Middle frontal gyrus (tissue), 1 donor: Measurements from ENCODE around the gene RASGRP3.

Source experiments
- DNase-seq: peaks from one replicate; pipeline ENCODE4 v3.0.0-alpha.2; 2015; ENCODE audit warnings: low spot score; ENCODE audit errors: extremely low spot score

The RASGRP3 gene

DNA sequence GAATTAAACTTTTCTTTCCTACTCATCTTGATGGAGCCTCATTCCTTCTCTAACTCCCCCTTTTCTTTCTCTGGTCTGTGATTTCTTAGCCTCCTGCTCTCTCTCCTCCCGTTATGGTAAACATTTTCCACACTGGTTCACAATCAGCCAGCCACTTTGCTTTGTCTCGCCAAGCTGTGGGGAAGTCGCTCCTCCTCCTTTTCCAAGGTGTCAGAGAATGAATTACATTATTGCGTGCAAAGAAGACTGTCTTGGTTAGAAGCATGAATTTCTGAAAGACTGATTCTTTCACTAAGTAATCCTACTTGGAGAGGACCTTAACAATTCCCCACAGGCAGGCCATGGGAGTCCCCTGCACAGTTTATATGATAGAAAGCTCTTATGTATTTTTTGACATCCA, 46.1 kb downstream of the RASGRP3 start:
- DNase-seq: no peak

DNA sequence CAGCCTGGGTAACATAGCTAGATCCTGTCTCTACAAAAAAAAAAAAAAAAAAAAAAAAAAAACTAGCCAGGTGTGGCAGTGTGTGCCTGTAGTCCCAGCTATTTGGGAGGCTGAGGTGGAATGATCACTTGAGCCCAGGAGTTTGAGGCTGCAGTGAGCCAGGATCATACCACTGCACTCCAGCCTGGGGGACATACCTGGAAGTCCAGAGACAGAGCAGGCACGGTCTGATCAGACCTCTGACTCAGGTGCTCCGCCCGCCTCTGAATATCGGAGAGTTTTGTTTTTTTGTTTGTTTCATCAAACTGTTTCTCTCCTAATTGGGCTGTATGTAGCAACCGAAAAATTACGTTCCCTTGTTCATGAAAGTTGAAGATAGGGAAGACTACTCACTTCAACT, 49.2 kb downstream of the RASGRP3 start:
- no peak for DNase-seq

DNA sequence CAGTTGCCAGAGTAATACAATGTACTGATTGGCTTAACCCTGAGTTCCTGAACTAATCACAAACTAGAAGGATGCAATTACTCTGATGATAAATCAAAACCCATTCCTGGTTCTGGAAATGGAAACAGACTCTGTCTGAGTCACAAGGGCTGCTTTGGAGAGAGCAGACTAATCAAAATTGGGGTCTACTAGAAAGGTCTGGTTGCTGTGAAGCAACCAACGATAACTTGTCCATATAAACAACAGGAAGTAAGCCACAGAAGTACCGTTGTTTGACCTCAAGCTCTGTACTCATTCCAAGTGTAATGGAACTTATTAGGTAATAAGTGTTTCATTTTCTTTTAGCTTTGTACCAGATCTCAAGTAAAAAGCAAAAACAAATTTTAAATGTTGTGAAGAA, 49.7 kb downstream of the RASGRP3 start:
- no peak for DNase-seq

DNA sequence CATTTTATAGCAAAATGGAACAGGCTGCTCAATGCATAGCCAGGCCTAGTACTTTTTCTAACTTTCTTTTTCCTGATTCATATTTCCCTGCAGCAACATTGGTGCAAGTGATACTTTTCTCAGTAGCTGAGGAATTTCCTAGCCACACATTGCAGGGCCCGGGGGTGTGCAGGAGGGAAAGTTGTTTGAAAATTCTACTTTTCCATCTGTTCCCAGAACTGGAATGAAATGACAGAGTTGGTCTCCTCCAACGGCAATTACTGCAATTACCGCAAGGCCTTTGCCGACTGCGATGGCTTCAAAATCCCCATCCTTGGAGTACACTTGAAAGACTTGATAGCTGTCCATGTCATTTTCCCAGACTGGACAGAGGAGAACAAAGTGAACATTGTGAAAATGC, 50.5 kb downstream of the RASGRP3 start:
- no peak for DNase-seq

GRCh38 chr2:33528441-33528950, 52.0 kb downstream of the RASGRP3 start:
- no peak for DNase-seq

GRCh38 chr2:33529771-33530481, 53.5 kb downstream of the RASGRP3 start:
- no peak for DNase-seq

DNA sequence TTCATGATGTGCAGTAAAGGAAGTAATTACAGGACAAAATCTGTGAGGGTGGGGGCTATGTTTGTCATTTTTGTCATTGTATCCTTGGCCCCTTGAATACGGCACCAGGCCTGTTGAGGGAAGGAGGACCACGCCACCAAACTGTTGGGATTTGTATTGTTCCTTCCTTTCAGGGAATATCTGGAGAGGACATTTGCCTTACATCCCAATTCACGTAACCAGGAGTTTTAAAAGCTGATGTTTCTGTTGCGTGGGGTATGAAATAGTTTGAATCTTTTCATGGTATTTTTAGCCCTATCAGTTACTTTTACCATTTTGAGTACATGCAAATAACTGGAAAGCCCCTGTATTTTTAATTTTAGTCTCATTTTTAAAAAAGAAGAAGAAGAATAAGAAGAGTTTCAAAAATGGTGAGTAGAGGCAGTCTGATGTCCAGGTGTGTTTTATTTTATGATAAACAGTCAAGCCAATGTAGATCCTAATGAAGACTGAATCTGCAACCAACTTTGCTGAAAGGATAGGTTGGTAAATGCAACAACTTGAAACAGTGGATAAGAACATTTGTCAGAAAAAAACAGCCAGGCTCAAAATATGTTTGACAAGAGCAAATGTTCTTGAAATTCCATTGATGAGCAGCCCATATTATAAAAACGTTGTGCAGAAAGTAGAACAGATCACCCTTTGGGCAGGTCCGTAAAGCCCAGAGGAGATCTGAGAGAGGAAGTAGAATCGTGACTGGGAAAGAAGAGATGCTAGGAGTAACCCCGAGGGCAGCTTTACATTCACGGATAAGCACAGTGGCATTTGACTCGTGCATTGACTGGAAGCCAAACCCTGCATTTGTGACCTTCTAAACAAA, 54.5 kb downstream of the RASGRP3 start:
- no peak for DNase-seq

DNA sequence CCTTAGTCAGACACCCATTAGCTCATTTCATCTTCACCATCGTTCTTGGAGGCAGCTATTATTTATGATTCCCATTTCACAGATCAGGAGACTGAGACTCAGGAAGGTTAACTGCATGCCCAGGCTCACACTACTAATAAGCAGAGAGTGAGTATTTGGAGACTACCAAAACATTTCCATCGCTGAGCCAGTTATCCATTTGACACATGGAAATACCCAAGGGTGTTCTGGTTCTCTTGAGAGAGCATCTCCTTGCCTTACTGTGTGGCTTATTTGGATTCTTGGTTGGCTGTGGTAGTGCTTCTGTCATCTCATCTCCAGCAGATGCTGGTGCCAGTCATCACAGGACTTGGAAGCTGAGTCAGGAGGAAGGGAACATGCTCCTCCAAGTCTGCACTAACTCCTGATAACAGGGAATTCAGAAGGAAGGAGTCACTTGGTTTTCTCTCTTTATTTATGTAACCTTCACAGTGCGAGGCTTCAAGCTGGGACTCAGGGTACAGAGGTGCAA, 55.2 kb downstream of the RASGRP3 start:
- no peak for DNase-seq

- no peak for DNase-seq
Measured at GRCh38 chr2:33532146-33532545, 55.7 kb downstream of the RASGRP3 start.

DNA sequence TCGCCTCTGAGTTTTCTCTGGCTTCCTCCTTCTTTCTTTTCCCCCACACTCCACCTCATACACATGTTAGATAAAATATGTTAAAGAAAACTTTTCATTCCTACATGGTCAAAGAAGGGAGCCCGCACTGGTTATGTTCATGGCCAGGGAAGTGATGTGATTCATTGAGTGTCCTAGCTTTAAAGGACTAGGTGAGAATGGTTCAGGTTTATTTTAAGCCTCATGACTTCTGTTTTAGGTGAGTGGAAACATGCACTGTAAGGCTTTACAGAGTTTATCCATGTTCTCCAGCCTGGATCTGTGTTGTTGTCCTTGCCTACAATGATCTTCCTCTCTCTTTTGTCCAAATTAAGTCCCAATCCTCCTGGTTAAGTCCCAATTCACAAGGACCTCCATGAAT, 56.5 kb downstream of the RASGRP3 start:
- no peak for DNase-seq

- no peak for DNase-seq
Measured at GRCh38 chr2:33535421-33535820, 59.0 kb downstream of the RASGRP3 start.

- DNase-seq: no peak
Measured at GRCh38 chr2:33541243-33541642, 64.8 kb downstream of the RASGRP3 start.

DNA sequence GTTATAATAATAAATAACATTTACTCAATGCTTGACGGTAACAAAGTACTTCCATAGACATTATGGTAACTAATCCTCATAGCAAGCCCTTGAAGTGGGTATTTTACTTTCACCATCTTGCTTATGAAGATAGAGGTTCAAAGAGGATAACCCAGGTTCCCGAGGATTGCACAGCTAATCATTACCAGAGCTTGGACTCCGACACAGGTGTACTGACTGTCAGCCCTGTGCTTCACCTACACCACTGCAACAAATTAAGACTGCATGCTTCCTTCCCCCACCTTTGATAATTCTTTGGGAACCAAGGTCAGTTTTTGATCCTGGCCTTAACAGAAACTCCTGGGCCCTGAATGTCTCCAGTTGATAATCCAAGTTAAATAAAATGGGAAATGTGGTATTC, 73.8 kb downstream of the RASGRP3 start:
- no peak for DNase-seq

- DNase-seq: no peak
Measured at GRCh38 chr2:33552758-33553461, 76.5 kb downstream of the RASGRP3 start.

DNA sequence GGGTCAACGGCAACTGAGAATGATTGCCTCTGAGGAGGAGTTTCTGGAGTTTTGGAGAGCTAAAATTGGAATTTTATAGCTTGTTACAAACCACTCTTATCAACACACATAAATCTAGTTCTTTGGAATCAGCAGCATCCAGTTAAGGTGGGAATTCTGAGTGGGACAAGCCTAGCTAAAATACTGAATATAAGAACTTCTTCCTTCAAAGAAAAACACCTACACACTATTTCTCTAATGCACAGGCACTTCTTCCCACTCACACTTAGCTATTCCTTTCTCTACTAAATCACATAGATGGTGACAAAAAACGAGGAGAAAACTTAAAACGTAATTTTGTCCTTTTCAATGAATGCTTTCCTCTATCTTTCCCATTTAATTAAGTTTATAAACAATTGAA, 79.2 kb downstream of the RASGRP3 start:
- DNase-seq: no peak

- no peak for DNase-seq
Measured at GRCh38 chr2:33559328-33559727, 82.9 kb downstream of the RASGRP3 start.

GRCh38 chr2:33560017-33560416, 83.6 kb downstream of the RASGRP3 start:
- DNase-seq: no peak

DNA sequence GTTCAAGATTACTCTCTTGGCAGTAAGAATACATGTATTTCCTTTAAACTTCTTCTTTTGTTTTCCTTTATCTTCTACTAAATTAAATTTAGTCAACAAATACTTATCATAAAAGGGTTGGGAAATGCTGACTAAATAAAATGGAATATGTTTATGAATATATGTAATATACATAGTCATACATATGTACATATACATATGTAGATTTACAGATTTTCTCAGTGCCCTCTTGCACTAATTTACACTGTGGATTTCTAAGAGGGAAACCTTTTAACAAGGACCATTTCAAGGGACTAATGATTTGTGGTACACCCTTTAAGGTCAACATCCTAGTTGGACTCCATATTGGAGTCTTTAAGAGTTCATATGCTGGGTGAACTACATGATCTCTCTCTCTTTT, 85.4 kb downstream of the RASGRP3 start:
- no peak for DNase-seq

GRCh38 chr2:33570681-33571080, 94.2 kb downstream of the RASGRP3 start:
- DNase-seq: no peak

GRCh38 chr2:33573657-33574056, 97.2 kb downstream of the RASGRP3 start:
- no peak for DNase-seq

GRCh38 chr2:33577084-33577483, 100.6 kb downstream of the RASGRP3 start:
- no peak for DNase-seq

DNA sequence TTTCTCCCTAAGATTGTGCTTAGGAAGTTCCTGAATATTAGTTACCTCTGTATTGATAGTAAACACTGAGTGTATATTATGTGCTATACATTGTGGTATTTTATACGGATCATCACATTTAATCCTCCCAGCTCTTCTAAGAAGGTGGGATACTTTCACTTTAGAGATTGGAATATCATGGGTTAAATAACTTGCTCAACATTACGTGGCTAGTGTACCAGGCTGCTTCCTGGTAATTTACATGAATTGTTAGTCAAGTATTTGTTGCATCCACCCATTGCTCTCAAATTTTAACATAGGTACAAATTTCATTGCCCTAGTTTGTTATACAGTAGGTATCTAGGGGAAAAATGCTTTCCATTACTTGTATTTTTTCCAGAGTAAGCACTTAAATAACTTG, 101.2 kb downstream of the RASGRP3 start:
- DNase-seq: no peak
